GM10248 (cell line): Measurements from ENCODE around the gene DAZAP1.
"Not testable (repeated sequence)": the region's sequence is repeated elsewhere in the genome, so short reads cannot be mapped to it uniquely, and the experiment has no call there.

Experiments used
- CTCF ChIA-PET: fragments of 300-600 bp; sonication (Branson Sonifier 250); formaldehyde crosslinking; extraction: SDS; loops from one replicate; lab custom pipeline; 2021; ENCODE audit warnings: antibody characterized with exemption; lab: Yijun Ruan, JAX
- POLR2A ChIA-PET: fragments of 350-650 bp; sonication (Branson Sonifier 250); formaldehyde crosslinking; extraction: SDS; loops from one replicate; lab custom pipeline; 2020; ENCODE audit warnings: antibody characterized with exemption; lab: Yijun Ruan, JAX
- DNase-seq: peaks from one replicate; pipeline ENCODE4 v3.0.0; 2012; ENCODE audit errors: extremely low spot score
- TF ChIP-seq, protein P1 (sequence below): IDR thresholded peaks from 2 replicates; pipeline ENCODE4 v1.5.1; 2012; ENCODE audit warnings: mild to moderate bottlenecking, low read depth; ENCODE audit errors: extremely low read depth, missing control alignments, control extremely low read depth

Gene DAZAP1

DNA sequence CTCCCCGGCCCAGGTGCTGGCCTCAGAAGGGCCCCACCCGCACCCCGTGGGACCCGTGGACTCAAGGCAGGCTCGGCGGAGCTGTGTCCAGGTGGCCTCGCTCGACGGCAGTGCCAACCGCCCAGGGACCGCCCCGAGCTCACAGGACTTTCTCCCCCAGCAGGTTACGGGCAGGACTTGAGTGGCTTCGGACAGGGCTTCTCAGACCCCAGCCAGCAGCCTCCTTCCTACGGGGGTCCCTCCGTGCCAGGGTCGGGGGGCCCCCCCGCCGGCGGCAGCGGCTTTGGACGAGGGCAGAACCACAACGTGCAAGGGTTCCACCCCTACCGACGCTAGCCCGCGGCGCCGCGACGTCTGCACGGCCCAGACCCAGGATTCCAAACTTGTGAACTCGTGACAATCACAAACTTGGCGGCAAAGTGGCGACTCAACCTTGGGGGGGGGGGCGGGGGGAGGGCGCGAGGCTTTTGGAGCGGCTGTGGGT lies 27.2 kb downstream of the DAZAP1 start:
- CTCF ChIA-PET, result interaction anchor here (1.7 kb wide), 1 partner anchor 10 kb away, joined by 3 read pairs; no protein-coding TSS in a partner anchor
- TF ChIP-seq, protein P1, sequence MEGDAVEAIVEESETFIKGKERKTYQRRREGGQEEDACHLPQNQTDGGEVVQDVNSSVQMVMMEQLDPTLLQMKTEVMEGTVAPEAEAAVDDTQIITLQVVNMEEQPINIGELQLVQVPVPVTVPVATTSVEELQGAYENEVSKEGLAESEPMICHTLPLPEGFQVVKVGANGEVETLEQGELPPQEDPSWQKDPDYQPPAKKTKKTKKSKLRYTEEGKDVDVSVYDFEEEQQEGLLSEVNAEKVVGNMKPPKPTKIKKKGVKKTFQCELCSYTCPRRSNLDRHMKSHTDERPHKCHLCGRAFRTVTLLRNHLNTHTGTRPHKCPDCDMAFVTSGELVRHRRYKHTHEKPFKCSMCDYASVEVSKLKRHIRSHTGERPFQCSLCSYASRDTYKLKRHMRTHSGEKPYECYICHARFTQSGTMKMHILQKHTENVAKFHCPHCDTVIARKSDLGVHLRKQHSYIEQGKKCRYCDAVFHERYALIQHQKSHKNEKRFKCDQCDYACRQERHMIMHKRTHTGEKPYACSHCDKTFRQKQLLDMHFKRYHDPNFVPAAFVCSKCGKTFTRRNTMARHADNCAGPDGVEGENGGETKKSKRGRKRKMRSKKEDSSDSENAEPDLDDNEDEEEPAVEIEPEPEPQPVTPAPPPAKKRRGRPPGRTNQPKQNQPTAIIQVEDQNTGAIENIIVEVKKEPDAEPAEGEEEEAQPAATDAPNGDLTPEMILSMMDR, result no peak
- POLR2A ChIA-PET, result no interaction called here
- DNase-seq, result no peak

DNA sequence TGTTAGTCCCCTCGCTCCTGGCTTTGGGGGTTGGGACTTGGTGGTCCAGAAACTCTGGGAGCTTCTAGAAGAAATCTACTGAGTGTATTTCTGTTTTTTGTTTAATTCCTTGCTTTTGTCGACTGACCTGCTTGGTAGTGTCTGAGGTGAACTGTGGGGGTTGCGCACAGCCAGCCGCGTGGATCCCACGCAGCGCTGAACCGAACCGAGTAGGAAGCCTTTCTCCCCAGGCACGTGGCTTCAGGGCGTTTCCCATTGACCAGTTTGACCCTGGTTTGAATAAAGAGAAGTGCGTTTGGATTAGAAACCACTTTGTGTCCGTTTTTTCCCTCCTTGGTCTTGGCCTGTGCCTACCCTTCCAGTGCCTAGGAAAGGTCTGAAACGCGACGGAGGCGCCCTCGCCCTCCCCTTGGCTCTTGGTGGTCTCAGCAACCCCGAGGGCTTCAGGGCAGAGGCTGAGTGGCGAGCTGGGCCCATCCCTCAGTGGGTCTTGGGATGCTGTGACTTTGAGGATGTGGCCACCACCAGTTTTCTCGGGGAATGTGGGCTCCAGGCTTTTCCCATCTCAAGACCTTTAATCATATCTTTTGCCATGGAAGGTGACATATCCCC lies 28.1 kb downstream of the DAZAP1 start:
- DNase-seq, result no peak
- POLR2A ChIA-PET, result no interaction called here
- CTCF ChIA-PET, result interaction anchor here (1.7 kb wide), 1 partner anchor 9 kb away, joined by 3 read pairs; no protein-coding TSS in a partner anchor
- TF ChIP-seq, protein P1, result no peak

DNA sequence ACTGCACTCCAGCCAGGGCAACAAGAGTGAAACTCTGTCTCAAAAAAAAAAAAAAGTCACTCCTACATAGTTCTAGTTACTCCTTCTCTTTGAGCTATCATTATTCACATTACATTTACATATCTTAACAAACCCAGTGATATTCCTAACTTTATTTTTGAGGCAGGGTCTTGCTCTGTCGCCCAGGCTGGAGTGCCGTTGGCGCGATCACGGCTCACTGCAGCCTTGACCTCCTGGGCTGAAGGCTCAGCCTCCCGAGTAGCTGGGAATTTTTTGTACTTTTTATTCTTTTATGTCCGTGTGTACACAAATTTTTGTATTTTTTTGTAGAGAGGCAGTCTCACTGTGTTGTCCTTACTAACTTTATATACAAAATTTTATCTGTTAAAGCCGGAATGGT lies 30.2 kb downstream of the DAZAP1 start:
- DNase-seq, result no peak
- TF ChIP-seq, protein P1, result no peak
- ChIA-PET CTCF (interaction anchor here (0.7 to 1.3 kb wide), 8 partner anchors 9 to 29 kb away, joined by 3 to 5 read pairs (median 3); no protein-coding TSS in a partner anchor), POLR2A (no interaction called here)

DNA sequence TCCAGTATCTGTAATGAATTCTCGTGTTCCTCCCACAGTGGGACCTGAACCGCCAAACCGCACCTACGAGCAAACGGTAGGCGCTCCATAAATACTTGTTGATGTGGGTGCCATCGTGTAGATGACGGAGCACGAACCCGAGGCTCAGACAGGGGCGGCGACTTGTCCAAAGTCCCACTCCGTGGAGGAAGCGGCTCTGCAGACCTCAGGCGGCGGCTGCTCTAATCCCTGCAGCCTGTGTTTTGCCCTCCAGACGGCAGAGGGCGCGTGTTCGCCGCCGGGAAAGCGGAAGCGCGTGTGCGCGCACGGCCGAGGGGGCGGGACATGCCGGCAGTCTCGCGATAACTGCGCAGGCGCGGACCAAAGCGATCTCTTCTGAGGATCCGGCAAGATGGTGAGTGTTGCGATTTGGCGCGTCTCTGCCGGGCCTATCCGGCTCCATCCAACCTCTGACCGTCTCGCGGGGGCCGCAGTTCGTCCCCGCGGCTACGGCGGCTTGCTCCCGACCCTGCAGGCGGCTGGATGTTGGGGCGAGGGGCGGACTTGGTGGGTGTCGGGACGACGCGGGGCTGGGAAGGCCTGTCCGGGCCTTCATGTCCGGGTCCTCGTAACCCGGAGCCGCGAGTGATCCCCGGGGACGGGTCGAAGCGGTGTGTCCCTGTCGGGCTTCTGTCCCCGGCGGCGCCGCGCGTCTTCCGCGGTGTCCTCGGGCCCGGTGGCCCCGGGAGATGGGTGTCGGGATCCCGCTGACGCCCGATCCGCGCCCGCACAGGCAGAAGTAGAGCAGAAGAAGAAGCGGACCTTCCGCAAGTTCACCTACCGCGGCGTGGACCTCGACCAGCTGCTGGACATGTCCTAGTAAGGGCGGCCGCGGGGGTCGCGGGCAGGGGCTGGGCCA lies 30.9 kb downstream of the DAZAP1 start, which contains the start of gene RPS15:
Gene RPS15 (plus strand): TSS at position 362 of the 898 bp plus-strand sequence. CDS start 30 bp downstream, at position 392.
- CTCF ChIA-PET, result interaction anchor here (0.7 to 1.3 kb wide), 8 partner anchors 10 to 29 kb away, joined by 3 to 5 read pairs (median 3); no protein-coding TSS in a partner anchor
- TF ChIP-seq, protein P1, result peak; percentile 99
- peak; percentile 97 for DNase-seq
- POLR2A ChIA-PET, result interaction anchor here (0.6 kb wide), 1 partner anchor 517 kb away, joined by 9 read pairs; no protein-coding TSS in a partner anchor

DNA sequence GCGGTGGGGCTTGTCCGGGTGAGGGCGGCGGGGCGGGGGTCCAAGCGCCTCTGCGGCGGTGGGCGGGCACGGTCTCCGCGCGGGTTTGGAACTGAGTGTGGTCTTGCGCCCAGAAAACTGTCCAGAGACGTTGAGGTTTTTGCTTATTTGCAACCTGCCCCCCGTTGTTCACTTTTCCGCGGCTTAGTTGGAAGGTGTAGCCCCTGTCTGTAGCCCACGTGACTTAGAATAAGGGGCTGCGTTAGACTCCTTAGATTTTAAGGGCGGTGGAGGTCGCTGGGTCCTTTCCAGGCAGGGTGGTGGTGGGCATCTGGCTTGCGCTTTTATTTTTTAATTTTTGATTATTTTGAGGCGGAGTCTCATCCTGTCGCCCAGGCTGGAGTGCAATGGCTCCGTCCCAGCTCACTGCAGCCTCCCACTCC lies 31.6 kb downstream of the DAZAP1 start:
- ChIA-PET POLR2A (interaction anchor here (0.6 kb wide), 1 partner anchor 516 kb away, joined by 9 read pairs; no protein-coding TSS in a partner anchor), CTCF (interaction anchor here (1.2 kb wide), 1 partner anchor 25 kb away, joined by 3 read pairs; no protein-coding TSS in a partner anchor)
- no peak for DNase-seq
- TF ChIP-seq, protein P1, result no peak

DNA sequence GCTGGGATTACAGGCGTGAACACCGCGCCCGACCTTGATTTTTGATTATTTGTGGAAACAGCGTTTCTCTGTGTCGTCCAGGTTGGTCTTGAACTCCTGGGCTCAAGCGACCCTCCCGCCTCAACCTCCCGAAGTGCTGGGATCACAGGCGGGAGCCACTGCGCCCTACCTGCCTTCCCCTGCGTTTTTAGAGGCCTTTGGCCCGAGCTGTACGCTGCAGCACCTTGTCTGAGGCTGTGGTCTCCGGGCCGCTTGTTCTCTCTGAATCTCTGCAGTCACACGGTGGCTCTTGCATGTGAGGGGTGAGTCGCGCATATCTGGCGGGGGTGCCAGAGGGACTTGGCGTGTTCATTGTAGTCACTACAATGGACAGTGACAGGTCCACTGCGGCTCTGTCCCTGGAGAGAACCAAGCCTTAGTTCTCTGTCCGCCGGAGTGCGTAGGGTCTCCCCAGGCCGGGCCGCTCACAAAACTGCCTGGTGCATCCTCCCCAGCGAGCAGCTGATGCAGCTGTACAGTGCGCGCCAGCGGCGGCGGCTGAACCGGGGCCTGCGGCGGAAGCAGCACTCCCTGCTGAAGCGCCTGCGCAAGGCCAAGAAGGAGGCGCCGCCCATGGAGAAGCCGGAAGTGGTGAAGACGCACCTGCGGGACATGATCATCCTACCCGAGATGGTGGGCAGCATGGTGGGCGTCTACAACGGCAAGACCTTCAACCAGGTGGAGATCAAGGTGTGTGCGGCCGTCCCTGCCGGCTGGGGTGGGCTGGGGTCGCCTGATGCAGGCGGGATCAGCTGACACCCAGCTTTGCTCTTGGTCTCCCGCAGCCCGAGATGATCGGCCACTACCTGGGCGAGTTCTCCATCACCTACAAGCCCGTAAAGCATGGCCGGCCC lies 32.4 kb downstream of the DAZAP1 start:
- CTCF ChIA-PET, result interaction anchor here (1.2 kb wide), 1 partner anchor 26 kb away, joined by 3 read pairs; no protein-coding TSS in a partner anchor
- POLR2A ChIA-PET, result interaction anchor here (0.9 to 1.9 kb wide), 3 partner anchors 13 to 30 kb away, joined by 4 to 5 read pairs (median 4); no protein-coding TSS in a partner anchor
- DNase-seq, result not testable (repeated sequence)
